A549 (cell line): ENCODE data around the gene ZDHHC18. TPM values are rescaled to one million over a fixed set of nuclear protein-coding genes. Genes with fewer than 3 reads are reported as not detected.

Source experiments
- ATAC-seq, 2 experiments: fragments of 200-7000 bp in 1 of 2; fragments of >200 bp in 1 of 2; cut with Nextera tagmentation in 1 of 2; cut with Tn5 transposase in 1 of 2; 3 replicates each; pipeline versions ENCODE4 v1.8.0 to v1.9.1; 2018 to 2020; ENCODE audit warnings: mild to moderate bottlenecking in 1 of 2, moderate library complexity in 1 of 2
- CTCF ChIA-PET: fragments of 300-600 bp; sonication (Branson Sonifier 250); formaldehyde crosslinking; extraction: SDS; loops from one replicate; lab custom pipeline; 2021; ENCODE audit warnings: antibody characterized with exemption, inconsistent platforms; lab: Yijun Ruan, JAX
- POLR2A ChIA-PET: fragments of 350-600 bp; formaldehyde crosslinking; extraction: SDS; loops from one replicate; lab custom pipeline; 2021; ENCODE audit warnings: antibody characterized with exemption, inconsistent platforms; lab: Yijun Ruan, JAX
- DNase-seq, 2 experiments: peaks; one replicate each; pipeline versions ENCODE4 v3.0.0 to v3.0.0-alpha.2; 2011 to 2016; ENCODE audit warnings: low read depth in 1 of 2, low spot score in 1 of 2
- FAIRE-seq: peaks from 2 replicates; lab custom pipeline; 2011; peaks lifted over from hg19 to GRCh38; lab: Jason Lieb, UNC
- H3K27ac ChIP-seq, 2 experiments: fragments of >200 bp; sonication (Bioruptor Twin); formaldehyde crosslinking; 3 replicates each; pipeline ENCODE4 v1.5.1; 2016 to 2017
- H3K4me1 ChIP-seq: fragments of >200 bp; sonication (Bioruptor Twin); formaldehyde crosslinking; 3 replicates; pipeline ENCODE4 v1.6.1; 2016
- H3K4me2 ChIP-seq: fragments of >200 bp; sonication (Bioruptor Twin); formaldehyde crosslinking; 3 replicates; pipeline ENCODE4 v1.6.1; 2016
- H3K4me3 ChIP-seq: fragments of >200 bp; sonication (Bioruptor Twin); formaldehyde crosslinking; 3 replicates; pipeline ENCODE4 v1.5.1; 2016
- H3K9me3 ChIP-seq: fragments of >200 bp; sonication (Bioruptor Twin); formaldehyde crosslinking; 3 replicates; pipeline ENCODE4 v1.6.1; 2016
- ATOH8 ChIP-seq: fragments of 250-450 bp; sonication (Bioruptor Pico); IDR thresholded peaks from 2 replicates; pipeline ENCODE4 v1.5.0; 2020; ENCODE audit warnings: low read depth, mild to moderate bottlenecking, moderate library complexity
- CHD2 ChIP-seq: fragments of 150-350 bp; IDR thresholded peaks from 2 replicates; pipeline ENCODE4 v1.6.1; 2014; ENCODE audit warnings: low read length; ENCODE audit not compliant: partially characterized antibody
- CTCF ChIP-seq: fragments of >200 bp; sonication (Bioruptor Twin); formaldehyde crosslinking; IDR thresholded peaks from 3 replicates; pipeline ENCODE4 v1.5.1; 2016
- ELK1 ChIP-seq: fragments of 150-350 bp; IDR thresholded peaks from 2 replicates; pipeline ENCODE4 v1.6.1; 2014; ENCODE audit warnings: low read depth, mild to moderate bottlenecking, low read length
- ESRRA ChIP-seq: fragments of 150-350 bp; IDR thresholded peaks from 2 replicates; pipeline ENCODE4 v1.6.1; 2014; ENCODE audit warnings: mild to moderate bottlenecking, low read length, borderline replicate concordance
- FOXS1 ChIP-seq: fragments of 250-450 bp; sonication (Bioruptor Pico); IDR thresholded peaks from 2 replicates; pipeline ENCODE4 v1.5.0; 2020; ENCODE audit warnings: mild to moderate bottlenecking, moderate library complexity
- HOXB13 ChIP-seq: fragments of 250-450 bp; sonication (Bioruptor Pico); IDR thresholded peaks from 2 replicates; pipeline ENCODE4 v1.5.0; 2020; ENCODE audit warnings: low read depth, mild to moderate bottlenecking, moderate library complexity
- HOXB5 ChIP-seq: fragments of 250-450 bp; sonication (Bioruptor Pico); IDR thresholded peaks from 2 replicates; pipeline ENCODE4 v1.5.0; 2020; ENCODE audit warnings: mild to moderate bottlenecking, moderate library complexity
- JUN ChIP-seq, 2 experiments: fragments of >200 bp; sonication (Bioruptor Twin); formaldehyde crosslinking; IDR thresholded peaks; 2 replicates in 1 of 2; 3 replicates in 1 of 2; pipeline ENCODE4 v1.6.1; 2016 to 2017
- MAZ ChIP-seq: fragments of 150-350 bp; IDR thresholded peaks from 2 replicates; pipeline ENCODE4 v1.6.1; 2014; ENCODE audit warnings: antibody characterized with exemption, low read depth, low read length, borderline replicate concordance
- MYC ChIP-seq: IDR thresholded peaks from 2 replicates; pipeline ENCODE4 v1.6.1; 2012; ENCODE audit warnings: mild to moderate bottlenecking, inconsistent platforms, low read length, improper control_type of control experiment, borderline replicate concordance
- PBX3 ChIP-seq: IDR thresholded peaks from 2 replicates; pipeline ENCODE4 v1.6.1; 2012
- POLR2A ChIP-seq: IDR thresholded peaks from 2 replicates; pipeline ENCODE4 v1.6.1; 2012; ENCODE audit warnings: mild to moderate bottlenecking, low read length
- RCOR1 ChIP-seq: fragments of 150-350 bp; IDR thresholded peaks from 2 replicates; pipeline ENCODE4 v1.6.1; 2014; ENCODE audit warnings: antibody characterized with exemption, low read length, low read depth
- REST ChIP-seq: fragments of 200-600 bp; sonication (generic); IDR thresholded peaks from 2 replicates; pipeline ENCODE4 v1.6.1; 2016; ENCODE audit warnings: antibody characterized with exemption, mild to moderate bottlenecking, moderate library complexity
- SMC3 ChIP-seq: fragments of >200 bp; sonication (Bioruptor Twin); formaldehyde crosslinking; IDR thresholded peaks from 3 replicates; pipeline ENCODE4 v1.6.1; 2018; ENCODE audit warnings: inconsistent platforms
- TFCP2L1 ChIP-seq: fragments of 250-450 bp; sonication (Bioruptor Pico); IDR thresholded peaks from 2 replicates; pipeline ENCODE4 v1.5.0; 2021; ENCODE audit warnings: mild to moderate bottlenecking
- USF2 ChIP-seq: fragments of 450-650 bp; IDR thresholded peaks from 2 replicates; pipeline ENCODE4 v1.6.1; 2014; ENCODE audit warnings: antibody characterized with exemption
- ZNF302 ChIP-seq: fragments of 250-450 bp; sonication (Bioruptor Pico); IDR thresholded peaks from 2 replicates; pipeline ENCODE4 v1.9.0; 2021; ENCODE audit warnings: inconsistent platforms, mild to moderate bottlenecking, moderate library complexity
- WGBS: methylation state at CpG from one replicate; pipeline ENCODE4 v1.1.6; 2017; ENCODE audit errors: missing lambda C conversion rate; 5-methylcytosine and 5-hydroxymethylcytosine counted together
- polyA plus RNA-seq, 4 experiments: library from polyadenylated mRNA; depleted of rRNA in 3 of 4; stranded (reverse); fragments of >200 nt; fragmentation: RNase III in 1 of 4; extraction: RNeasy Plus Mini Kit Qiagen cat#74134 plus additional on column Dnase treatment in 1 of 4; gene quantifications; 2 replicates in 3 of 4; 3 replicates in 1 of 4; pipeline ENCODE4 v1.2.3, GENCODE V29; 2011 to 2017

Gene ZDHHC18
- polyA plus RNA-seq, 2 of the 4 experiments (the other 2 are of a cell fraction): 16.2 to 20.0 TPM

GRCh38 chr1:26791626-26792025 is 34.9 kb upstream of the ZDHHC18 start:
- ChIA-PET CTCF (interaction anchor here (0.6 to 6.2 kb wide), 8 partner anchors 8 to 189 kb away, joined by 3 to 215 read pairs (median 15); no protein-coding TSS in a partner anchor), POLR2A (no interaction called here)
- H3K4me1 ChIP-seq: peaks cover 10% of the 10 kb centered on the region
- no peak for DNase-seq
- no peak for FAIRE-seq
- no peaks in the 10 kb centered on the region for H3K9me3 ChIP-seq
- no peak overlapping the region for H3K4me3 ChIP-seq
- no peak overlapping the region for H3K27ac ChIP-seq
- H3K4me2 ChIP-seq: no peak overlapping the region
- ATAC-seq: no peak
- whole genome bisulfite sequencing: 77% methylated on average over 3 of the region's 3 CpGs
- TF ChIP-seq ATOH8 (CRISPR knock-in tag): no peak
- no peak for TF ChIP-seq MAZ
- TF ChIP-seq FOXS1 (CRISPR knock-in tag): no peak
- TF ChIP-seq USF2: no peak
- TF ChIP-seq SMC3: no peak

- no peak for TF ChIP-seq ELK1
- TF ChIP-seq, all 56 proteins: peak for 0
- ATAC-seq: no peak
- CTCF ChIA-PET: interaction anchor here (6.2 kb wide), 1 partner anchor 191 kb away, joined by 215 read pairs; no protein-coding TSS in a partner anchor
Observed at GRCh38 chr1:26792924-26793323, 33.6 kb upstream of the ZDHHC18 start.

GRCh38 chr1:26794391-26794790 is 32.1 kb upstream of the ZDHHC18 start:
- no peak overlapping the region for H3K4me2 ChIP-seq
- POLR2A ChIA-PET: no interaction called here
- no peak overlapping the region for H3K27ac ChIP-seq
- TF ChIP-seq JUN (IDR thresholded peaks at IDR 0.05) (no peak), MYC (no peak)
- TF ChIP-seq, all 56 proteins: peak for 0
- H3K9me3 ChIP-seq: no peaks in the 10 kb centered on the region
- H3K4me1 ChIP-seq: peaks cover 3% of the 10 kb centered on the region; the same call in 2 of the 3 replicates
- CTCF ChIA-PET: interaction anchor here (0.6 to 2.9 kb wide), 3 partner anchors 15 to 207 kb away, joined by 4 to 10 read pairs (median 7); no protein-coding TSS in a partner anchor
- WGBS: 89% methylated on average over 5 of the region's 5 CpGs
- no peak for FAIRE-seq
- H3K4me3 ChIP-seq: no peak overlapping the region
- no peak for ATAC-seq
- no peak for DNase-seq

More at GRCh38 chr1:26792924-26793323, 33.6 kb upstream of the ZDHHC18 start:
- Histone ChIP-seq H3K27ac (no peak overlapping the region), H3K4me3 (no peak overlapping the region), H3K4me2 (no peak overlapping the region), H3K9me3 (no peaks in the 10 kb centered on the region), H3K4me1 (0 out of 3 replicates have a peak, but pooled peaks cover 3% of the 10 kb centered on the region)
- DNase-seq (no peak), FAIRE-seq (no peak)
- WGBS: 85% methylated on average over 2 of the region's 2 CpGs
- POLR2A ChIA-PET: no interaction called here

GRCh38 chr1:26797627-26798026 is 28.9 kb upstream of the ZDHHC18 start:
- ChIA-PET CTCF (interaction anchor here (1.0 to 4.4 kb wide), 3 partner anchors 8 to 12 kb away, joined by 5 to 49 read pairs (median 11); partner anchors contain the start of gene PIGV), POLR2A (no interaction called here)
- WGBS: 95% methylated on average over 2 of the region's 2 CpGs
- H3K9me3 ChIP-seq: no peaks in the 10 kb centered on the region
- no peak overlapping the region for H3K4me3 ChIP-seq
- no peak overlapping the region for H3K4me2 ChIP-seq
- no peak overlapping the region for H3K27ac ChIP-seq
- no peak for DNase-seq
- no peak for ATAC-seq
- FAIRE-seq: no peak
- H3K4me1 ChIP-seq: peaks cover 14% of the 10 kb centered on the region
- TF ChIP-seq ESRRA (no peak), PBX3 (no peak), ZNF302 (CRISPR knock-in tag) (no peak), CTCF (no peak), HOXB5 (no peak), FOXS1 (CRISPR knock-in tag) (no peak), POLR2A (no peak), REST (no peak), SMC3 (no peak), CHD2 (no peak), JUN (IDR thresholded peaks at IDR 0.05) (no peak), TFCP2L1 (CRISPR knock-in tag) (no peak), HOXB13 (no peak), RCOR1 (no peak)
